ENCODE measurements around the gene MECR.
A peak's percentile ranks its signal among the peaks of the same experiment; 100 is the strongest.

MECR gene

GRCh38 chr1:29247571-29248273 lies 17.0 kb upstream of the MECR start:
- no peak for DNase-seq
- TF ChIP-seq CTCF (IDR thresholded peaks at IDR 0.05; ENCODE audit: low read depth, low read length): no peak
- H3K27me3 ChIP-seq (ENCODE audit: insufficient read depth, low read depth, severe bottlenecking): no peaks in the 10 kb centered on the region
- H3K4me3 ChIP-seq (ENCODE audit: low read depth, low read length): no peak overlapping the region
- H3K36me3 ChIP-seq: no peaks in the 10 kb centered on the region
- H3K9me3 ChIP-seq (ENCODE audit: severe bottlenecking): no peaks in the 10 kb centered on the region
- H3K27ac ChIP-seq: no peak overlapping the region

- Histone ChIP-seq H3K36me3 (no peaks in the 10 kb centered on the region), H3K27ac (no peak overlapping the region), H3K9me3 (ENCODE audit: severe bottlenecking) (no peaks in the 10 kb centered on the region), H3K4me3 (ENCODE audit: low read depth, low read length) (no peak overlapping the region), H3K27me3 (ENCODE audit: insufficient read depth, low read depth, severe bottlenecking) (no peaks in the 10 kb centered on the region)
- no peak for TF ChIP-seq CTCF (IDR thresholded peaks at IDR 0.05; ENCODE audit: low read depth, low read length)
- DNase-seq: no peak
Observed at GRCh38 chr1:29247044-29247443, 16.3 kb upstream of the MECR start.

GRCh38 chr1:29245876-29246275 lies 15.1 kb upstream of the MECR start:
- TF ChIP-seq CTCF (IDR thresholded peaks at IDR 0.05; ENCODE audit: low read depth, low read length): peak; percentile 61
- Histone ChIP-seq H3K36me3 (no peaks in the 10 kb centered on the region), H3K27ac (no peak overlapping the region), H3K9me3 (ENCODE audit: severe bottlenecking) (no peaks in the 10 kb centered on the region), H3K4me3 (ENCODE audit: low read depth, low read length) (no peak overlapping the region), H3K27me3 (ENCODE audit: insufficient read depth, low read depth, severe bottlenecking) (no peaks in the 10 kb centered on the region)
- no peak for DNase-seq

GRCh38 chr1:29245261-29245660 lies 14.5 kb upstream of the MECR start:
- Histone ChIP-seq H3K36me3 (no peaks in the 10 kb centered on the region), H3K27ac (no peak overlapping the region), H3K4me3 (ENCODE audit: low read depth, low read length) (no peak overlapping the region), H3K9me3 (ENCODE audit: severe bottlenecking) (no peaks in the 10 kb centered on the region), H3K27me3 (ENCODE audit: insufficient read depth, low read depth, severe bottlenecking) (no peaks in the 10 kb centered on the region)
- DNase-seq: no peak
- TF ChIP-seq CTCF (IDR thresholded peaks at IDR 0.05; ENCODE audit: low read depth, low read length): no peak

- Histone ChIP-seq H3K4me3 (ENCODE audit: low read depth, low read length) (no peak overlapping the region), H3K27me3 (ENCODE audit: insufficient read depth, low read depth, severe bottlenecking) (no peaks in the 10 kb centered on the region), H3K36me3 (no peaks in the 10 kb centered on the region), H3K27ac (no peak overlapping the region), H3K9me3 (ENCODE audit: severe bottlenecking) (no peaks in the 10 kb centered on the region)
- no peak for DNase-seq
- TF ChIP-seq CTCF (IDR thresholded peaks at IDR 0.05; ENCODE audit: low read depth, low read length): no peak
Observed at GRCh38 chr1:29243871-29244200, 13.1 kb upstream of the MECR start.

Measured in WERI-Rb-1 (cell line).